Activated CD4-positive, alpha-beta T cell treated with anti-CD3 and anti-CD28 coated beads, Interleukin-10, Interleukin-2, amounts not matched to agents 100 ng/mL and 50 ng/mL, durations not matched to agents 16 hours and 8 hours (primary cell): ENCODE measurements around the gene DYNC1LI2.
"Not testable (repeated sequence)": the region's sequence is repeated elsewhere in the genome, so short reads cannot be mapped to it uniquely, and the experiment has no call there.

Experiments used
- DNase-seq: peaks from one replicate; pipeline ENCODE4 v3.0.0-alpha.2; 2020

The DYNC1LI2 gene

GRCh38 chr16:66695935-66696668 is 55.3 kb downstream of the DYNC1LI2 start:
- peak; percentile 22 for DNase-seq

DNA sequence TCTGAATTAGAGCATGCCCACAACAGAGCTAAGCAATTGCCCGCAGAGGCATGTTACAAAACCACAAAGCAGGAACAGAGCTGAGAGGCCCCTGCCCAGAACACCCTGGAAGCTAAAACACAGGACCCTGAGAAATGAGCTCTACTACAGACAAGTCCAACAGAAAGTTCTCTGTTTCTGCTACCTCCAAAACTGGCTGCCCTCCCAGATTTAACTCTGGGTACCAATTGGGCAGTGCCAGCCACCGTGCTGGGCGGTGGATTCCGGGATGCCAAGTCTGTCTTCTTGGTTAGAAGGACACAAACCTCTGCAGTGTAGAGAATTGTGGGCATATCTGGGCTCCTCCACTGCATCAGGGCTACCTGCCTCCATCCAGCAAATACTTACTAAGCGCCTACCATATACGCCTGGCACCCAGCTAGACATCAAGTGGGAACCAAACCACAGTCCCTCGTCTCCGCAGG is 55.9 kb downstream of the DYNC1LI2 start:
- DNase-seq: no peak

GRCh38 chr16:66693149-66693548 is 58.3 kb downstream of the DYNC1LI2 start:
- no peak for DNase-seq

DNA sequence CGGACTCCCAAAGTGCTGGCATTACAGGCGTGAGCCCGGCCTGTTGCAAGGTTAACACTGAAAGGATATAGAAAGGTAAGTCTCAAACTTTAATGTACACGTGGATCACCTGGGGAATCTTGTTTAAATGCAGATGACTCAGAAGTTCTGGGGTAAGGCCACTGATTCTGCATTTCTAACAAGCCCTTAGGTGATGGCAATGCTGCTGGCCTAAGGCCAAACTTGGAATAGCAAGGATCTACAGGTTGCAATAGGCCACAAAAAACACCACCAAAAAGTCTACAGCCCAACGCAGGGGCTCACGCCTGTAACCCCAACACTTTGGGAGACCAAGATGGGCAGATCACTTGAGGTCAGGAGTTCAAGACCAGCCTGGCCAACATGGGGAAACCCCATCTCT is 59.1 kb downstream of the DYNC1LI2 start:
- no peak for DNase-seq

GRCh38 chr16:66691234-66691633 is 60.2 kb downstream of the DYNC1LI2 start:
- peak; percentile 36 for DNase-seq

- DNase-seq: no peak
These were observed 61.1 kb downstream of the DYNC1LI2 start for GRCh38 chr16:66690106-66690847.

DNA sequence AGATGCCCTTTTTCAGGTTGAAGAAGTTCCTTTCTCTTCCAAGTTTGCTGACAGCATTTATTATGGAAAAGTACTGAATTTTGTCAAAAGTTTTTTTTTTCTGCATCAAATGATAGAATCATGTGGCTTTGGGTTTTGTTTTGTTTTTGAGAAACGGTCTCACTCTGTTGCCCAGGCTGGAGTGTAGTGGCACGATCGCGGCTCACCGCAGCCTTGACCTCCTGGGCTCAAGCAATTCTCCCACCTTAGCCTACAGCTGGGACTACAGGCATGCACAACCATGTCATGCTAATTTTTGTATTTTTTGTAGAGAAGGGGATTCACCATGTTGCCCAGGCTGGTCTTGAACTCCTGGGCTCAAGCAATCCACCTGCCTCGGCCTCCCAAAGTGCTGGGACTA is 62.1 kb downstream of the DYNC1LI2 start:
- DNase-seq: no peak

DNA sequence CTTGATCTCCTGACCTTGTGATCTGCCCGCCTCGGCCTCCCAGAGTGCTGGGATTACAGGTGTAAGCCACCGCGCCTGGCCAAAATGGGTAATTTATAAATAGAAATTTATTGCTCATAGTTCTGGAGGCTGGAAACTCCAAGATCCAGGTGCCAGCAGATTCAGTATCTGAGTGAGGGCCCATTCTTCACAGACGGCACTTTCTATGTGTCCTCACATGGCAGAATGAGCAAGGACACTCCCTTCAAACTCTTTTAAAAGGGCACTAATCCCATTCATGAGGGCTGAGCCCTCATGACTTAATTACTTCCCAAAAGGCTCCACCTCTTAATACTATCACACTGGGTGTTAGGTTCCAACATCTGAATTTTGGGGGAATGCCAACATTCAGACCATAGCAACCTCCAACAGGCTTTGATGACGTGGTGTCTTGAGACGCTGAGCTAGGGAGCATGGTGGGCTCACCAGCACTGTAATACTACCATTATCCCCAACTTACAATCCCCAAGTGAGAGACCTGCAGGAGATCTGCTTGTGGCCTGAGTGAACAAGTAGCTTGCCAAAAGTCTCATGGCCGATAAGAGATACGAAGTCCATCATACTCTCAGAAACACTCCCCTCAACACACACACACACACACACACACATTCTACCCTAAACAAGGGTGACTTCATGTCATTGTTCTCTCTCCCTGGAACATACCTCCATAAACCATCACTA is 63.3 kb downstream of the DYNC1LI2 start:
- no peak for DNase-seq

GRCh38 chr16:66685501-66686115 is 65.8 kb downstream of the DYNC1LI2 start:
- not testable (repeated sequence) for DNase-seq

- no peak for DNase-seq
These were observed 69.1 kb downstream of the DYNC1LI2 start for GRCh38 chr16:66682271-66682670.

- no peak for DNase-seq
These were observed 69.7 kb downstream of the DYNC1LI2 start for GRCh38 chr16:66681676-66682075.

DNA sequence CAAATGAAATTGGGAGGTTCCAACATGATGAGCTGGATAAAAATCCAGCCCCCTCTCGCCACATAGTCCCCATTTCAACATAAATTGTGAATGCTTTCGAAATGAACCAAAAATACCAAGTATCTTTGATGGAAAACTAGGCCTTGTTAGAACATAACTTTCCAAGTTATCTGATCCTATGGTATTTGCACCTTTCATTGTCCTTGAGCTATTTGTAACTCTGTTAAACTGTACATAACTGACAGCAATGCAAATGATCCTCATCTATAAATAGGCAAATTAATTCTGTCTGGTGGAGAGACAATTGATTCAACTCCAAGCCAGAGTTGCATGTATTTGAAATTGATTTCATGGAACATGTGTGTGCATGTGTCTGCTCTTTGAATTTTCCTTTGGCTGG is 73.1 kb downstream of the DYNC1LI2 start:
- no peak for DNase-seq

DNA sequence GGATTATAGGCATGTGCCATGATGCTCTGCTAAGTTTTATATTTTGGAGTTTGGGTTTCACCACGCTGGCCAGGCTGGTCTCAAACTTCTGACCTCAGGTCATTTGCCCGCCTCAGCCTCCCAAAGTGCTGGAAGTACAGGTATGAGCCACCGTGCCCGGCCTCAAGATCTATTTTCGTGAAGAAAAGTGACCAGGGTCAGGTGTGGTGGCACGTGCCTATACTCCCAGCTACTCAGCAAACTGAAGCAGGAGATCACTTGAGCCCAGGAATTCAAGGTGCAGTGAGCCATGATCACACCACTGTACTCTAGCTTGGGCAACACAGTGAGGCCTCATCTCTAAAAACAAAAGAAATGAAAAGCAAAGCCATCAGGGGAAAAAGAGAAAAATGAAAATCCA is 73.6 kb downstream of the DYNC1LI2 start:
- no peak for DNase-seq

GRCh38 chr16:66677179-66677578 is 74.2 kb downstream of the DYNC1LI2 start:
- DNase-seq: no peak

GRCh38 chr16:66676599-66676998 is 74.8 kb downstream of the DYNC1LI2 start:
- no peak for DNase-seq

DNA sequence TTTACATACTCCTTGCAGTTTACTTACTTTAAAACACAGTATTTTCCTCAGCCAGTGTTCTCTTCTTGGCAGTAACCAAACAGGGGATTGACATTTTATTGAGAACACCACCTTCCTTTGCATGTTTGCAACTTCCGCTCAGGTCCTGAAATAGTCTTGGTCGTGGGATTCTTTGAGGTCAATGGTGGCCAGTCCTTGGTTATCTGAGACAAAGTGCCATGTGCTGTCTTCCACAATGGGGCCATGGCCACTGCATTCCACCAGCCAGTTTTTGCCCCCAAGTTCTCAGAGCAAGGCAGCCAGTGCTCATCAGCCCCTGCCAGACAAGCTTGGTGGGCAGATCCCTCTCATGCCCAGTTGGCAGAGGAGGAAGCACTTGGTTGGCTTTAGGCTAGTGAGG is 77.7 kb downstream of the DYNC1LI2 start:
- DNase-seq: no peak
